ENCODE measurements around the gene RPGRIP1L.

RPGRIP1L gene

GRCh38 chr16:53583401-53583800 is 120.3 kb downstream of the RPGRIP1L start:
- Histone ChIP-seq H3K27me3 (ENCODE audit: control insufficient read depth, low read length) (no peaks in the 10 kb centered on the region), H3K4me1 (ENCODE audit: control insufficient read depth, low read length) (no peaks in the 10 kb centered on the region), H4K20me1 (ENCODE audit: control insufficient read depth, insufficient read depth, low read depth, low read length) (no peaks in the 10 kb centered on the region), H3K9me2 (replicated peaks; ENCODE audit: control insufficient read depth, low read length) (no peaks in the 10 kb centered on the region), H3K4me3 (ENCODE audit: low read length) (no peak overlapping the region), H3K9me3 (ENCODE audit: control insufficient read depth, insufficient read depth, low read length) (no peaks in the 10 kb centered on the region), H3K79me2 (ENCODE audit: control insufficient read depth, low read length) (no peaks in the 10 kb centered on the region), H3K36me3 (ENCODE audit: control insufficient read depth, low read length) (no peaks in the 10 kb centered on the region), H3F3A (ENCODE audit: control insufficient read depth, insufficient read depth) (no peaks in the 10 kb centered on the region), H3K4me2 (ENCODE audit: low read length) (no peak overlapping the region), H3K27ac (ENCODE audit: low read depth, low read length) (no peak overlapping the region)
- no peak for TF ChIP-seq CTCF (IDR thresholded peaks at IDR 0.05; ENCODE audit: low read depth, low read length, poor library complexity, severe bottlenecking)
- TF ChIP-seq EZH2phosphoT487 (IDR thresholded peaks at IDR 0.05; ENCODE audit: borderline replicate concordance, low read length), result no peak

DNA sequence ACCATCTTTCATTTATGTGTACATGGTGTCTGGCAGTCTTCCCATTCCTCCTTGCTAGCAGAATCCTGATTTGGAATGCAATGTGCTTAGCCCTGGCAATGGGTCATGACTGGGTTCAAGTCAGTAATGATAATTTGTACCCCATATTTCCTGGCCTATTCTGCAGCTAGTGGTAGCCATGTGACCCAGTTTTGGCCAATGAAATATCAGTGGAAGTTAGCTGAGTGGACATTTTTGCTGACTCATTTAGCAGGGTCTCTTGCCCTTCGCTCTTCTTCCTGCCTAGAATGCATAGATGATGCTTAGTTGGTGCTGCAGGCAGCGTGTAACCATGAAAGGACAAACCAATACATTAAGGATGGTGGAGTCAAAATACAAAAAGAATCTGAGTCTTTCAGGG is 121.9 kb downstream of the RPGRIP1L start:
- H3K4me1 ChIP-seq (ENCODE audit: control insufficient read depth, low read length), result no peaks in the 10 kb centered on the region
- H3K27ac ChIP-seq (ENCODE audit: low read depth, low read length), result no peak overlapping the region
- H3K9me3 ChIP-seq (ENCODE audit: control insufficient read depth, insufficient read depth, low read length), result no peaks in the 10 kb centered on the region
- no peaks in the 10 kb centered on the region for H3F3A ChIP-seq (ENCODE audit: control insufficient read depth, insufficient read depth)
- no peaks in the 10 kb centered on the region for H3K27me3 ChIP-seq (ENCODE audit: control insufficient read depth, low read length)
- no peaks in the 10 kb centered on the region for H3K9me2 ChIP-seq (replicated peaks; ENCODE audit: control insufficient read depth, low read length)
- no peaks in the 10 kb centered on the region for H3K36me3 ChIP-seq (ENCODE audit: control insufficient read depth, low read length)
- no peaks in the 10 kb centered on the region for H3K79me2 ChIP-seq (ENCODE audit: control insufficient read depth, low read length)
- no peak overlapping the region for H3K4me3 ChIP-seq (ENCODE audit: low read length)
- TF ChIP-seq CTCF (IDR thresholded peaks at IDR 0.05; ENCODE audit: low read depth, low read length, poor library complexity, severe bottlenecking), result no peak
- no peak for TF ChIP-seq EZH2phosphoT487 (IDR thresholded peaks at IDR 0.05; ENCODE audit: borderline replicate concordance, low read length)
- H3K4me2 ChIP-seq (ENCODE audit: low read length), result no peak overlapping the region
- no peaks in the 10 kb centered on the region for H4K20me1 ChIP-seq (ENCODE audit: control insufficient read depth, insufficient read depth, low read depth, low read length)

DNA sequence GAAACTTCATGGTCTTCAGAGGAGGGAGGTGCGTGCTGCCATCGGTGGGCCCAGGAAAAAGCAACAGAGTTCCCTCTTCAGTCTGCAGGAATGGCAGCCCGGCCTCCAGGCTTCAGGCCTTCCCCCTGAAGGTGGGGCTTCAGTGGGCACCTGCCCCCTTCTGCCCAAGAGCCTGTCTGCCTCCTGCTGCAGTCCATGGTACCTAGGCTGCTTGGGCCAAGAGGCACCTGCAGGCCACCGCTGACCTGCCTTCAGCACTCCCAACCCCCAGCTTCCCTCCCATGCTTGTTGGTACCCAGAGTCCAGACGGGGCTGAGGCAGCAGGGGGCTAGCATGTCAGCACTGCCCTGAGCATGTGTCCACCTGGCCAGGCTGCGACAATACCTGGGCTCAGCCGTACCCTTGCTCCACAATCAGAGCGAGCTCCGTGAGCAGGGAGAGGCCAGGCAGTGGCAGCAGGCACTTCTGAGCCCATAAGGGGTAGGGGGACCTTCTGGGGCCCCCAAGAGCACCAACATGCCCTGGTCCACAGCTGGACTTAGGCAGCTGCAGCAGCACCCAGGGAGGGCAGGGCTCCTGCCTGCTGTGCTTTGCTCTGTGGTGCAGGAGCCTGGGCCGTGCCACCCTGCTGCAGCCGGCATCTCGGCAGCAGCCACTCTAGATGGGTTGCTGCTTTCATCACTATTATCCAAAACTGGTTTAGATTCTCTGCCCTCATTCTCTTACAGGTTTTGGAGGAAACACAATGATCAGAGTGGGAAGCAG is 123.4 kb downstream of the RPGRIP1L start:
- Histone ChIP-seq H3K9me3 (ENCODE audit: control insufficient read depth, insufficient read depth, low read length) (no peaks in the 10 kb centered on the region), H3K4me3 (ENCODE audit: low read length) (no peak overlapping the region), H3K36me3 (ENCODE audit: control insufficient read depth, low read length) (no peaks in the 10 kb centered on the region), H3K4me2 (ENCODE audit: low read length) (no peak overlapping the region), H3K4me1 (ENCODE audit: control insufficient read depth, low read length) (no peaks in the 10 kb centered on the region), H3K79me2 (ENCODE audit: control insufficient read depth, low read length) (no peaks in the 10 kb centered on the region), H3K27ac (ENCODE audit: low read depth, low read length) (no peak overlapping the region), H3K9me2 (replicated peaks; ENCODE audit: control insufficient read depth, low read length) (no peaks in the 10 kb centered on the region), H4K20me1 (ENCODE audit: control insufficient read depth, insufficient read depth, low read depth, low read length) (no peaks in the 10 kb centered on the region), H3K27me3 (ENCODE audit: control insufficient read depth, low read length) (no peaks in the 10 kb centered on the region), H3F3A (ENCODE audit: control insufficient read depth, insufficient read depth) (no peaks in the 10 kb centered on the region)
- TF ChIP-seq EZH2phosphoT487 (IDR thresholded peaks at IDR 0.05; ENCODE audit: borderline replicate concordance, low read length) (no peak), CTCF (IDR thresholded peaks at IDR 0.05; ENCODE audit: low read depth, low read length, poor library complexity, severe bottlenecking) (no peak)
